Activated CD4-positive, alpha-beta T cell treated with anti-CD3 and anti-CD28 coated beads, Interleukin-2, amount 50 U/mL, for 1 hour (primary cell): Measurements from ENCODE around the gene BTBD6.

Experiments
- DNase-seq: peaks from one replicate; pipeline ENCODE4 v3.0.0-alpha.2; 2020

The BTBD6 gene

GRCh38 chr14:105241641-105242040 is 6.7 kb upstream of the BTBD6 start:
- DNase-seq: no peak

- DNase-seq: no peak
Observed at GRCh38 chr14:105244334-105244733, 4.0 kb upstream of the BTBD6 start.

DNA sequence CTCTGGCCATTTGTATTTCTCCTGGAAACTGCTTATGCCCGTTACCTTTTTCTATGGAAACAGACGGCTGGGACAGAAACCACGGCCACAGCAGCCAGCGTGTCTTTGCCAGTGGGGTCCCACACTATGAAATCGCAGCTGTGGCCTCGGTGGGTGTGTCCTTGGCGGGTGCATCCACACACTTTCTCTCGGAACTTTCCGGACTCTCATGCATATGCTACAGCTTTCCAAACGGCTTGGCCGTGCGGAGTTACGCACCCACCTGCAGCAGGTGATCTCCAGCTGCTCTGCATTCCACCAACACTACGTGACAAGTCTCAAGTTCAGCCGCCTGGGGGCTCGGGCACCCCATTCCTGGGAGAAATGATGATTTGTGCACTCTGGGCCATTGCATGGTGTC is 1.3 kb upstream of the BTBD6 start:
- no peak for DNase-seq

- no peak for DNase-seq
Observed at GRCh38 chr14:105247715-105248367, 492 bp upstream of the BTBD6 start.

GRCh38 chr14:105249182-105250007 is 1.1 kb downstream of the BTBD6 start:
- no peak for DNase-seq

GRCh38 chr14:105250008-105250366 is 1.7 kb downstream of the BTBD6 start:
- DNase-seq: no peak

DNA sequence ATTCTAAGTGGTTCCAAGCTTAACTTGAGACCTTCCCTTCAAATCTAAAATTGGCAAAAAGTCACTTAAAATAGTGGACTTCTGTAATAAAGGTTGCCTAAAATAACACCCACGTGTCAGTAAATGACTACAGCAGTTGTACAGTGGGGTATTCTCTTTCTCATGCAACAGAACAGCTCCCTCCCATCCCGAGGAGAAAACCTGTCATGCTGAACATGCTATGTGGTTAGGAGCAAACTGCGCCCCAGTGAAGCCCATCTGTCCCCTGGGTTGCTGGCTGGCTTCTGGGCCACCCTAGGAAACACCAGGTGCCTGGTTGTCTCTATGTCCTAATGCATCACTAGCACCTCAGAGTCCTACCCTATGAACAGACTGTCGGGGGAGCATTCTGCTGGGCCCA is 2.7 kb downstream of the BTBD6 start:
- DNase-seq: no peak

DNA sequence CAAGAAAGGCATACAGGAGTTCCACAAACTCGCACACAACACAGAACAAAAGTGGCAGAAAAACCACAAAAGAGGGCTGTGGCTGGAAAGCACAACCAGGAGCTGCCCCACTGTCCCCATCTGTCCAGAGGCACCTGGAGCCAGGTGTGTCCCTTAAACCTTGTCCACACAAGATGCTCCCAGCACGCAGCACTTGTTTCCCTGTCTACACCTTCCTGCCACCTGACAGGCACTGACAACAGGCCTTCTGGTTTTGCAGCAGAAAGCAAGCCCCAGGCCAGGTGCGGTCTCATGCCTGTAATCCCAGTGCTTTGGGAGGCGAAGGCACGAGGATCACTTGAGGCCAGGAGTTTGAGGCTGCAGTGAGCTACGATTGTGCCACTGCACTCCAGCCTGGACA is 3.6 kb downstream of the BTBD6 start:
- DNase-seq: no peak

DNA sequence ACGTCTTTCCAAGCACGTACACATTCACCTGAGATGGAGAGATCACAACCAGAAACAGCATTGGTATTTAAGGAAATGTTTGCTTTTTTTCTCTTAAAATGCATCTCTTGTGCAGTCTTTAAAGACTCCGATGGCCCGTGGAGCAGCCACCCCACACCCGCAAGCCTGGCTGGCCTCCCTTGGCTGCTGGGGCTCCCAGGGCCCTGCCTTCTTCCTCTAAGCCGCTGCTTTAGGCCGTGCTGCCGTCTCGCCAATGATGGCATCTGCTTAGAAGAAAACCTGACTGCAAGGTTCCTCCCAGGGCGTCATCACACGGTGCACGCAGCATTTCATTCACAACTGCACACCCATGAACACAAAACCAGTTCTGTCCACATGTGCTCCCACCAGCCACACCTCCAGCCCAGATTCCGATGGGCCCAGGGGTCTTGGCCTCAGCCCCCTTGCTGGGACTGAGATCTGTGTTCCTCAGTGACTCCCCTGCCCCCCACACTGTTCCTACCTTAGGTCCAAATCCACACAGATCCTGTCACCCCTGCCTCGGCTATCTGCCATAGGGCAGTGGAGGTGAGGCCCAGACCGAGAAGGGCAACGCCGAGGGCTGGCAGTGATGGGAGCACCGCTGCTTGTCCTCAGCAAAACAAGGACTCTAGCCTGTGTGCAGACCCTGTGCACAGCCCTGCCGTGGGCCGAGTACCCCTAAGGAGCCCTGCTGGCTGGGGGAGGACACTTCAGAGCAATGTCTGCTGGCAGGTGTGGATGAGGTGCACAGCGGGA is 4.4 kb downstream of the BTBD6 start:
- DNase-seq: no peak

DNA sequence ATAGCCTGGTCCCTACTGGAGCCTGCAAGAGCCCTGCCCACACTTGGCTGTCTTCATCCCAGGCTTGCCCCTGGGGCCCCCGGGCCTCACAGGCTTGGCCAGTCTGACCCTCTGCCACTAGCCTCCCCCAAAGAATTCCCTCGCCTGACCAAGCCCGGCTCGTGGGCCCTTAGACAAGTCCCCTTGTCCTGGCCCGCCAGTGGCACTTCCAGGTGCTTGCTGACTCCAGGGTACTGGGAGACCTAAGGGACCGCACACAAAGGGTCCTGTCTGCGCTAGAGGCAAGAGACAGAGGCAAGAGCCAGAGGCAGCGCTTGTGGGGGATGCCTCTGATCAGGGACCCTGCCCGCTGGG is 5.0 kb downstream of the BTBD6 start:
- DNase-seq: no peak

GRCh38 chr14:105255021-105255507 is 6.7 kb downstream of the BTBD6 start:
- no peak for DNase-seq

DNA sequence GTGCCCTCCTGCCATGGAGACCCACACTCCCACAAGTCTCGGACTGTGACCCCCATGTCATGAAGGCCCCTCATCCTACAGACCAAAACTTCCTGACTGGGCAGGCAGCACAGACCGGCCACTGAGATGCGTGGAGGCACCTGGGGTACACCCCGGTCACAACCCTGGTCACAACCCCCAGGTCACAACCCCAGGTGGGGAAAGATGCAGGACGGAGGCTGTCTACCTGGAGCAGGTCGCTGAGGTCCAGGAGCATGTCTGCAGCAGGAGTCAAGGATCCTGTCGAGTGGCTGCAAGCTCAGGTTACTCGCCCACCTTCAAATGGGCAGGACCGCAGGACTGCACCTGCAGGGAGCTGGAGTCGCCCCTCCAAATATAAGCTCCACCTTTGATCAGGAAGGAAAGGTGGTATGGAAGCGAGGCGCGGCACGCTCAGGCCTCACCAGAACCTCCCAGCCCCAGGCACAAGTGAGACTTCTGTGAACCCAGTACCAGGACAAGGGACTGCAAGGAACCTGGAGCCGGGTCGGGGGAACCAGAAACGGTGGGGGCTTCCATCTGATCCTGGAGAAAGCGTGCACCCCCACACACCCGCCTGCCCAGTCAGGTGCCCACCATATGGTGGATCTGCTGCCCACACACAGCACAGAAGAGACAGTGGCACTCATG is 8.1 kb downstream of the BTBD6 start:
- DNase-seq: no peak

- DNase-seq: peak; percentile 43
Observed at GRCh38 chr14:105257464-105257863, 9.1 kb downstream of the BTBD6 start.

DNA sequence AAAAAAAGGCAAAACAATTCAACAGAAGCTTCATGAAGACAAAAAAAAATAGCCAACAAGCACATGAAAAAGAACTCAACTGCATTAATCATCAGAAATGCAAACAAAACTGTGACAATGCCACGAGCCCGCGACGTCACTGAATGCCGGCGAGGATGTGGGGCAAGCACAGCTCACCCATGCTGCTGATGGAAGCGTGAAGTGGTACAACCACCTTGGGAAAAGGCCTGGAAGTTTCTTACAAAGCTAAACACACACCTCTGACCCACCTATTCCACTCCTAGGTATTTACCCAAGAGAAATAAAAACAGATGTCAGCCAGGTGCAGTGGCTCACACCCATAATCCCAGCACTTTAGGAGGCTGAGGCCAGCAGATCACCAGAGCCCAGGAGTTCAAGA is 10.5 kb downstream of the BTBD6 start:
- DNase-seq: no peak

- no peak for DNase-seq
Observed at GRCh38 chr14:105260959-105261358, 12.6 kb downstream of the BTBD6 start.

GRCh38 chr14:105261781-105262180 is 13.4 kb downstream of the BTBD6 start:
- no peak for DNase-seq

- no peak for DNase-seq
Observed at GRCh38 chr14:105267820-105268548, 19.7 kb downstream of the BTBD6 start.

DNA sequence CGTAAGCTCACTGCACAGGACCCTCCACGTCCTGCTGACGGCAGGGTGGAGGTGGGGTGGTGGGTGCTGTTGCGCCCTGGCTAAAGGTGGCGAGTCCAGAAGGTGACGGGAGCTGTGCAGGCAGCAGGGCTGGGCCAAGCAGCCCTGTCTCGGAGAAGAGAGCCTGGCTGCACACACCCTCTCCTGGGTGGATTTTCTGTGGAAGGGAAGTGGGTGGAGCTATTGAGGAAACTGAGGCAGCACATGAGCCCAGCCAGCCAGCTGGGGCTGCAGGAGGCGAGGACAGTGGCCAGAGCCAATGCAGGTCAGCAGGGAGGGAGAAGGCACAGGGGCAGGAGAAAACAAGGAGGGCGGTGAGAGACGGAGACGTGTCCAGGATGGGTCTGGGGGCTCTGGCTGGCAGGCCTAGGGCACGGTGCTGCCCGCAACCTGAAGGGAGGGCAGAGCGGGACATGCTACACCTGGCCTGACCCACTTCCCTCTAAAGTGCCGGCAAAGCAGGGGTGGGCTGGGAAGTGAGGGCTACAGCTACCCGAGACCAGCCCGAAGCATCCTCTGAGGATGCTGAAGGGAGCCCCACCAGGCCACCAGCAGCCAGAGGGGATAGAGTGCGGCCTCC is 20.5 kb downstream of the BTBD6 start:
- DNase-seq: no peak

GRCh38 chr14:105269405-105269804 is 21.1 kb downstream of the BTBD6 start:
- no peak for DNase-seq

DNA sequence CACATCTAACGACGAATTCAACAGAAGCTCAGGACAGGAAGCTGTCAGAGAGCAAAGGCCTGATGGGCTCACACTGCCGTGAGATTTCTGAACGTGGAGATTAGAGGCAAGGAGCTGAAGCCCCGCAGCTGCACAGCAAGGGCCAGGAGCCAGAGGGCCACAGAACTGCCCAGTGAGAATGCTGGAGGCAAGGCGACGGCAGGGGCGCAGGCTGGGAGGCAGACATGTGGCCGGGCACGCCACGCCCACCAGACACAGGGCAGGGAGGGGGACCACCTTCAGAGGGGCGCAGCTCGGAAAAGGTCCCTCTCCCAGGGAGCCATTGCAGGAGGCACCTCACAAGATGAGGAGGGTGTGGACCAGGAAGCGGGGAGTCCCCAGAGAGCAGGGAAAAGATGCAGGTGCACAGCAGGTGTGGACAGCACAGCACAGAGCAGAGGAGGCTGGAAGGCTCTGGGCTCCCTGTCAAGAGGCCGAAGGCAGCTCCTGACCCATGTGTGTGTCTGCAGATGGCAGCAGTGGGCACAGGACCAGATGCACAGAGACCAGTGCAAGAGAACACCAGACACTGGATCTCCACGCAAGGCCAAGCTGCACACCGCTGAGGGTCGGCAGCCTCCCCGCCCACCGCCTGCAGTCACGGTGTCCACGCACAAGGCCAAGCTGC is 23.0 kb downstream of the BTBD6 start:
- no peak for DNase-seq

- no peak for DNase-seq
Observed at GRCh38 chr14:105272623-105273022, 24.3 kb downstream of the BTBD6 start.

DNA sequence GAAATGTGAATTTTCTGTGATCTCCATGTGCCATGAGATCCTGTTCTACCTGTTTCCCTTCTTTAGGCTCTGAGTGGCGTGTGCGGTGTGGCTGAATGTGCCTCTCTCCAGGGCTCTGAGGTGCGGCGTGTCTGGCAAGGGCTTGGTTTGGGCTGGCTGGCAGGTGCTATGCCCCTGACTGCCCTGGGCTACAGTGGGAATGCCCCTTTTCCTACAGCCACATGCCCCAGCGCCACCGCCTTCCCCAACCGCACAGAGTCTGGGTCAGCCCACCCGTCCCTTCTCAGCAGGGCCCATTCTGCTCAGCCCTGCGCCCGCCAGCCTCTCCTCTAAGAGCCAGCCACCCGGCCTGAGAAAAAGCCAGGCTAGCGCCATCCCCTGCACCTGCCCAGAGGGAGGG is 24.7 kb downstream of the BTBD6 start:
- no peak for DNase-seq
